WTC11 (cell line): ENCODE measurements around the gene ERBB2. TPM values are rescaled to one million over a fixed set of nuclear protein-coding genes. Genes with fewer than 3 reads are reported as not detected.
"Not testable (repeated sequence)": the region's sequence is repeated elsewhere in the genome, so short reads cannot be mapped to it uniquely, and the experiment has no call there.

Experiments used
- ATAC-seq: fragments of 200-7000 bp; cut with Tn5 transposase; 2 replicates; pipeline ENCODE4 v1.10.0; 2021; ENCODE audit warnings: mild to moderate bottlenecking, moderate library complexity
- CTCF ChIA-PET: fragments of 300-600 bp; sonication (Branson Sonifier 250); formaldehyde crosslinking; loops from one replicate; lab custom pipeline; 2021; ENCODE audit warnings: antibody characterized with exemption; lab: Charles Lee
- POLR2A ChIA-PET: fragments of 350-600 bp; sonication (Branson Sonifier 250); formaldehyde crosslinking; loops from one replicate; lab custom pipeline; 2021; ENCODE audit warnings: antibody characterized with exemption; lab: Charles Lee
- DNase-seq: peaks from one replicate; pipeline ENCODE4 v3.0.0; 2021; ENCODE audit warnings: low spot score
- H3K27ac Mint-ChIP-seq: 2 replicates; pipeline ENCODE4 v1.8.0; 2021; ENCODE audit warnings: mixed read lengths
- H3K27me3 Mint-ChIP-seq: 2 replicates; pipeline ENCODE4 v1.8.0; 2021; ENCODE audit warnings: low read depth, mild to moderate bottlenecking, moderate library complexity, mixed read lengths
- H3K36me3 Mint-ChIP-seq: 2 replicates; pipeline ENCODE4 v1.8.0; 2021; ENCODE audit warnings: mixed read lengths
- H3K4me1 Mint-ChIP-seq: 2 replicates; pipeline ENCODE4 v1.8.0; 2022; ENCODE audit warnings: mixed read lengths
- H3K4me3 Mint-ChIP-seq: 2 replicates; pipeline ENCODE4 v1.8.0; 2021; ENCODE audit warnings: mild to moderate bottlenecking, moderate library complexity, mixed read lengths
- H3K9me3 Mint-ChIP-seq: 2 replicates; pipeline ENCODE4 v1.8.0; 2021; ENCODE audit warnings: mixed read lengths
- AFF4 ChIP-seq: sonication (generic); formaldehyde crosslinking; IDR thresholded peaks from 2 replicates; pipeline ENCODE4 v1.8.1; 2023; ENCODE audit warnings: mild to moderate bottlenecking, missing genetic modification reagents, borderline replicate concordance
- E2F4 ChIP-seq: sonication (generic); formaldehyde crosslinking; IDR thresholded peaks from 2 replicates; pipeline ENCODE4 v1.8.1; 2022; ENCODE audit warnings: low read depth, mild to moderate bottlenecking, moderate library complexity, missing genetic modification reagents, borderline replicate concordance
- FOXK1 ChIP-seq: sonication (generic); formaldehyde crosslinking; IDR thresholded peaks from 2 replicates; pipeline ENCODE4 v1.8.0; 2022; ENCODE audit warnings: mild to moderate bottlenecking, moderate library complexity, missing genetic modification reagents
- HMGA2 ChIP-seq: fragments of 250-450 bp; sonication (Bioruptor Pico); IDR thresholded peaks from 2 replicates; pipeline ENCODE4 v1.4.0; 2021; ENCODE audit warnings: mild to moderate bottlenecking, moderate library complexity
- IRF2 ChIP-seq: sonication (generic); formaldehyde crosslinking; IDR thresholded peaks from 2 replicates; pipeline ENCODE4 v1.8.0; 2022; ENCODE audit warnings: low read depth, missing genetic modification reagents, borderline replicate concordance
- OVOL2 ChIP-seq: fragments of 250-450 bp; sonication (Bioruptor Pico); IDR thresholded peaks from 2 replicates; pipeline ENCODE4 v1.9.0; 2021; ENCODE audit warnings: mild to moderate bottlenecking, borderline replicate concordance
- TP53 ChIP-seq: sonication (generic); formaldehyde crosslinking; IDR thresholded peaks from 2 replicates; pipeline ENCODE4 v1.8.1; 2023; ENCODE audit warnings: mild to moderate bottlenecking, missing genetic modification reagents
- ZNF121 ChIP-seq: sonication (generic); formaldehyde crosslinking; IDR thresholded peaks from 2 replicates; pipeline ENCODE4 v1.8.0; 2023; ENCODE audit warnings: missing genetic modification reagents
- ZNF232 ChIP-seq: sonication (generic); formaldehyde crosslinking; IDR thresholded peaks from 2 replicates; pipeline ENCODE4 v1.8.0; 2022; ENCODE audit warnings: mild to moderate bottlenecking, missing genetic modification reagents
- ZNF317 ChIP-seq: sonication (generic); formaldehyde crosslinking; IDR thresholded peaks from 2 replicates; pipeline ENCODE4 v1.8.1; 2023; ENCODE audit warnings: low read depth, mild to moderate bottlenecking, moderate library complexity, missing genetic modification reagents, borderline replicate concordance
- ZNF671 ChIP-seq: fragments of 250-450 bp; sonication (Bioruptor Pico); IDR thresholded peaks from 2 replicates; pipeline ENCODE4 v1.8.0; 2021; ENCODE audit warnings: mild to moderate bottlenecking
- total RNA-seq: library from RNA; stranded (reverse); gene quantifications from 3 replicates; pipeline ENCODE4 v1.2.3, GENCODE V29; 2021
- TF ChIP-seq, protein P1 (sequence below): sonication (generic); formaldehyde crosslinking; IDR thresholded peaks from 2 replicates; pipeline ENCODE4 v1.8.0; 2022; ENCODE audit warnings: mild to moderate bottlenecking, missing genetic modification reagents
- TF ChIP-seq, protein P2 (sequence below): fragments of 250-450 bp; sonication (Bioruptor Pico); conservative IDR thresholded peaks from 2 replicates; pipeline ENCODE4 v1.9.0; 2021; ENCODE audit warnings: mild to moderate bottlenecking

The ERBB2 gene
- total RNA-seq, 1 experiment from 2014 or later, result 209 TPM

- TF ChIP-seq AFF4 (CRISPR knock-in tag) (no peak), HMGA2 (CRISPR knock-in tag) (no peak), FOXK1 (CRISPR knock-in tag) (no peak), ZNF671 (CRISPR knock-in tag) (no peak), OVOL2 (CRISPR knock-in tag) (no peak)
- TF ChIP-seq, protein P1, sequence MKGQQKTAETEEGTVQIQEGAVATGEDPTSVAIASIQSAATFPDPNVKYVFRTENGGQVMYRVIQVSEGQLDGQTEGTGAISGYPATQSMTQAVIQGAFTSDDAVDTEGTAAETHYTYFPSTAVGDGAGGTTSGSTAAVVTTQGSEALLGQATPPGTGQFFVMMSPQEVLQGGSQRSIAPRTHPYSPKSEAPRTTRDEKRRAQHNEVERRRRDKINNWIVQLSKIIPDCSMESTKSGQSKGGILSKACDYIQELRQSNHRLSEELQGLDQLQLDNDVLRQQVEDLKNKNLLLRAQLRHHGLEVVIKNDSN (CRISPR knock-in tag), result no peak
- TF ChIP-seq, all 79 proteins: peak for 0
Measured at GRCh38 chr17:39761861-39762496, 62.1 kb downstream of the ERBB2 start (continued).

GRCh38 chr17:39763051-39763820 lies 63.4 kb downstream of the ERBB2 start:
- no peaks in the 10 kb centered on the region for H3K4me1 Mint-ChIP-seq
- ATAC-seq (no peak), DNase-seq (no peak)
- CTCF ChIA-PET, result interaction anchor here (1.0 kb wide), 1 partner anchor 141 kb away, joined by 4 read pairs; no protein-coding TSS in a partner anchor
- H3K36me3 Mint-ChIP-seq, result no peaks in the 10 kb centered on the region
- H3K4me3 Mint-ChIP-seq, result no peak overlapping the region
- no peaks in the 10 kb centered on the region for H3K9me3 Mint-ChIP-seq
- TF ChIP-seq, protein P2, sequence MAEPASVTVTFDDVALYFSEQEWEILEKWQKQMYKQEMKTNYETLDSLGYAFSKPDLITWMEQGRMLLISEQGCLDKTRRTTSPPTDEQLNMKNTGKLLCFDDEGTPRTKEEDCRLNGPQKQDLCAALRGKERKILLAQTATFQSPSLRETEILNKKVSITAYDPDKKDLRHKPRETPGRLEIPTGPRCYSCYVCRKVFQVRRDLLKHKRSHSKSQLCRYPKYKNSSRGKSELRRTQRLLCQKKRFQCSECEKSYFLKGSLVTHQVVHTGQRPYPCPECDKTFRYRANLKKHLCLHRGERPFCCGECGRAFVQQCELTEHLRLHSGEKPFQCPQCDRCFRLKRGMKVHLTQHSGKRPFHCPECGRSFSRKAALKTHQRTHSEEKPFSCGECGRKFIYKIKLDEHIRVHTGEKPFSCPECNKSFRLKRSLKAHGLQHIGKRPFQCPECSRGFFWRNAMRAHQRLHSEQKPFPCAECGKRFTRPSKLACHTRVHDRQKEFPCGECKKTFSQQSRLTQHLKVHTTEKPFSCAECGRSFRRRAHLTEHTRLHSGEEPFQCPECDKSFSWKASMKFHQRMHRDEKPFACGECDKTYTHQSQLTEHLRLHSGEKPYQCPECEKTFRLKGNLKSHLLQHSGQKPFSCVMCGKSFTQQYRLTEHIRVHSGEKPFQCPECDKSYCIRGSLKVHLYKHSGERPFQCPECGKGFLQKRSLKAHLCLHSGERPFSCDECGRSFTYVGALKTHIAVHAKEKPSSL (CRISPR knock-in tag), result no peak
- TF ChIP-seq IRF2 (no peak), OVOL2 (CRISPR knock-in tag) (no peak), ZNF317 (no peak), E2F4 (CRISPR knock-in tag) (no peak), TP53 (CRISPR knock-in tag) (no peak), ZNF232 (CRISPR knock-in tag) (no peak)
- TF ChIP-seq, all 79 proteins: peak for 0
- no peak overlapping the region for H3K27ac Mint-ChIP-seq
- H3K27me3 Mint-ChIP-seq, result no peaks in the 10 kb centered on the region; the same call in 1 of the 2 replicates
- POLR2A ChIA-PET, result no interaction called here

DNA sequence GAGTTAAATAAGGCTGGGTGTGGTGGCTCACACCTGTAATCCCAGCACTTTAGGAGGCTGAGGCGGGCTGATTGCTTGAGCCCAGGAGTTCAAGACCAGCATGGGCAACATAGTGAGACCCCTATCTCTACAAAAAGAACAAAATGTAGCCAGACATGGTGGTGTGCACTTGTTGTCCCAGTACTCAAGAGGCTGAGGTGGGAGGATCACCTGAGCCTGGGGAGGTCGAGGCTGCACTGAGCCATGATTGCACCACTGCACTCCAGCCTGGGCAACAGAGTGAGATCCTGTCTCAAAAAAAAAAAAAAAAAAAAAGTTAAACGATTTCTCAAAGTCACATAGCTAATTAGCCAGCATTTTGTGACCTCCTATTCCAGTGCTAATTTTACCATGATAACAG lies 64.3 kb downstream of the ERBB2 start:
- POLR2A ChIA-PET, DNase-seq, H3K4me1 Mint-ChIP-seq: not testable (repeated sequence)
- TF ChIP-seq ZNF121 (CRISPR knock-in tag), result peak; percentile 80; the same call in 1 of the 2 replicates
- TF ChIP-seq, all 79 proteins: peak for 1; not testable (repeated sequence) for 78
- ATAC-seq, H3K9me3 Mint-ChIP-seq, H3K27me3 Mint-ChIP-seq, H3K36me3 Mint-ChIP-seq, H3K27ac Mint-ChIP-seq, H3K4me3 Mint-ChIP-seq: not testable (repeated sequence)
- CTCF ChIA-PET, result interaction anchor here (0.6 to 1.5 kb wide), 2 partner anchors 142 to 458 kb away, joined by 3 to 4 read pairs; no protein-coding TSS in a partner anchor
